ENCODE results near the gene SCN11A. TPM values are rescaled to one million over a fixed set of nuclear protein-coding genes. Genes with fewer than 3 reads are reported as not detected.

The SCN11A gene
- total RNA-seq, 4 donors from 2014 or later, result 0.10 to 0.64 (median 0.21) TPM

- WGBS, result 89% methylated on average over 2 of the region's 2 CpGs
- DNase-seq (ENCODE audit: low spot score in 2 of 2), result no peak
- H3K27me3 ChIP-seq, result no peaks in the 10 kb centered on the region
Observed at GRCh38 chr3:39019299-39019698, 32.4 kb downstream of the SCN11A start.

GRCh38 chr3:39015418-39015817 lies 36.3 kb downstream of the SCN11A start:
- DNase-seq (ENCODE audit: low spot score in 2 of 2), result no peak
- no peaks in the 10 kb centered on the region for H3K36me3 ChIP-seq
- H3K9me3 ChIP-seq, result no peaks in the 10 kb centered on the region
- H3K27me3 ChIP-seq, result no peaks in the 10 kb centered on the region
- no peak for TF ChIP-seq CTCF (IDR thresholded peaks at IDR 0.05)
- no peak for TF ChIP-seq POLR2A (IDR thresholded peaks at IDR 0.05)
- no peak for TF ChIP-seq POLR2AphosphoS5 (IDR thresholded peaks at IDR 0.05)
- no peak for TF ChIP-seq EP300 (IDR thresholded peaks at IDR 0.05)
- no peak overlapping the region for H3K27ac ChIP-seq
- H3K4me3 ChIP-seq, result no peak overlapping the region
- H3K4me1 ChIP-seq, result no peaks in the 10 kb centered on the region
- WGBS, result 91% methylated on average over 3 of the region's 3 CpGs

More at GRCh38 chr3:39019299-39019698, 32.4 kb downstream of the SCN11A start:
- TF ChIP-seq POLR2AphosphoS5 (IDR thresholded peaks at IDR 0.05) (no peak), EP300 (IDR thresholded peaks at IDR 0.05) (no peak), CTCF (IDR thresholded peaks at IDR 0.05) (no peak), POLR2A (IDR thresholded peaks at IDR 0.05) (no peak)
- no peak overlapping the region for H3K4me3 ChIP-seq
- no peaks in the 10 kb centered on the region for H3K9me3 ChIP-seq
- no peak overlapping the region for H3K27ac ChIP-seq
- H3K36me3 ChIP-seq, result no peaks in the 10 kb centered on the region
- H3K4me1 ChIP-seq, result no peaks in the 10 kb centered on the region

- H3K27ac ChIP-seq, result no peak overlapping the region
- H3K9me3 ChIP-seq, result no peaks in the 10 kb centered on the region
- 66% methylated on average over 4 of the region's 4 CpGs for WGBS
- H3K27me3 ChIP-seq, result no peaks in the 10 kb centered on the region
- no peak overlapping the region for H3K4me3 ChIP-seq
- H3K4me1 ChIP-seq, result no peaks in the 10 kb centered on the region
- H3K36me3 ChIP-seq, result no peaks in the 10 kb centered on the region
- TF ChIP-seq EP300 (IDR thresholded peaks at IDR 0.05), result no peak
- no peak for TF ChIP-seq POLR2AphosphoS5 (IDR thresholded peaks at IDR 0.05)
- no peak for TF ChIP-seq POLR2A (IDR thresholded peaks at IDR 0.05)
- no peak for TF ChIP-seq CTCF (IDR thresholded peaks at IDR 0.05)
- DNase-seq (ENCODE audit: low spot score in 2 of 2), result no peak
Observed at GRCh38 chr3:39013921-39014509, 37.7 kb downstream of the SCN11A start.

GRCh38 chr3:39013289-39013688 lies 38.5 kb downstream of the SCN11A start:
- H3K27ac ChIP-seq, result no peak overlapping the region
- TF ChIP-seq CTCF (IDR thresholded peaks at IDR 0.05) (no peak), POLR2A (IDR thresholded peaks at IDR 0.05) (no peak), EP300 (IDR thresholded peaks at IDR 0.05) (no peak), POLR2AphosphoS5 (IDR thresholded peaks at IDR 0.05) (no peak)
- no peak for DNase-seq (ENCODE audit: low spot score in 2 of 2)
- H3K27me3 ChIP-seq, result no peaks in the 10 kb centered on the region
- H3K36me3 ChIP-seq, result no peaks in the 10 kb centered on the region
- H3K9me3 ChIP-seq, result no peaks in the 10 kb centered on the region
- WGBS, result 16% methylated on average over 2 of the region's 2 CpGs
- H3K4me1 ChIP-seq, result no peaks in the 10 kb centered on the region
- no peak overlapping the region for H3K4me3 ChIP-seq

GRCh38 chr3:39011191-39011736 lies 40.5 kb downstream of the SCN11A start:
- TF ChIP-seq EP300 (IDR thresholded peaks at IDR 0.05), result no peak
- TF ChIP-seq POLR2AphosphoS5 (IDR thresholded peaks at IDR 0.05), result no peak
- TF ChIP-seq POLR2A (IDR thresholded peaks at IDR 0.05), result no peak
- no peak for TF ChIP-seq CTCF (IDR thresholded peaks at IDR 0.05)
- no peaks in the 10 kb centered on the region for H3K4me1 ChIP-seq
- H3K36me3 ChIP-seq, result no peaks in the 10 kb centered on the region
- H3K27ac ChIP-seq, result no peak overlapping the region
- no peak for DNase-seq (ENCODE audit: low spot score in 2 of 2)
- 62% methylated on average over 2 of the region's 2 CpGs for WGBS
- H3K4me3 ChIP-seq, result no peak overlapping the region
- H3K27me3 ChIP-seq, result no peaks in the 10 kb centered on the region
- no peaks in the 10 kb centered on the region for H3K9me3 ChIP-seq

Data from suprapubic skin (tissue), 4 donors.